GM19239 (cell line): ENCODE measurements around the gene LAIR1.
"Not testable (repeated sequence)": the region's sequence is repeated elsewhere in the genome, so short reads cannot be mapped to it uniquely, and the experiment has no call there.

Experiments used
- DNase-seq: peaks from one replicate; pipeline ENCODE4 v3.0.0; 2011; ENCODE audit warnings: low spot score; ENCODE audit not compliant: insufficient read length
- FAIRE-seq: peaks from 2 replicates; lab custom pipeline; 2011; peaks lifted over from hg19 to GRCh38; lab: Jason Lieb, UNC

Gene LAIR1

GRCh38 chr19:54322295-54322694, 42.4 kb downstream of the LAIR1 start:
- not testable (repeated sequence) for FAIRE-seq, DNase-seq

GRCh38 chr19:54319892-54320670, 44.6 kb downstream of the LAIR1 start:
- no peak for DNase-seq
- no peak for FAIRE-seq

- FAIRE-seq (no peak), DNase-seq (no peak)
Observed at GRCh38 chr19:54319049-54319448, 45.7 kb downstream of the LAIR1 start.

GRCh38 chr19:54317965-54318240, 46.8 kb downstream of the LAIR1 start:
- no peak for FAIRE-seq
- no peak for DNase-seq

GRCh38 chr19:54317108-54317964, 47.4 kb downstream of the LAIR1 start:
- no peak for DNase-seq
- no peak for FAIRE-seq

GRCh38 chr19:54316746-54317107, 48.0 kb downstream of the LAIR1 start:
- DNase-seq (no peak), FAIRE-seq (no peak)

GRCh38 chr19:54315956-54316355, 48.8 kb downstream of the LAIR1 start:
- no peak for FAIRE-seq
- no peak for DNase-seq

- DNase-seq (no peak), FAIRE-seq (no peak)
Observed at GRCh38 chr19:54312436-54313377, 52.0 kb downstream of the LAIR1 start, which contains the start of gene LILRA5. TSS of gene LILRA5 (minus strand) at chr19:54313166. CDS start at chr19:54313019, 147 bp downstream.

- FAIRE-seq (no peak), DNase-seq (no peak)
Observed at GRCh38 chr19:54312011-54312410, 52.7 kb downstream of the LAIR1 start.

- DNase-seq: no peak
- no peak for FAIRE-seq
Observed at GRCh38 chr19:54311486-54311885, 53.2 kb downstream of the LAIR1 start.

GRCh38 chr19:54310543-54310942, 54.2 kb downstream of the LAIR1 start:
- FAIRE-seq (no peak), DNase-seq (no peak)

- FAIRE-seq: no peak
Observed at GRCh38 chr19:54309811-54310210, 54.9 kb downstream of the LAIR1 start.

GRCh38 chr19:54307389-54308020, 57.2 kb downstream of the LAIR1 start:
- no peak for FAIRE-seq
- no peak for DNase-seq

More at GRCh38 chr19:54309811-54310210, 54.9 kb downstream of the LAIR1 start:
- DNase-seq: no peak

GRCh38 chr19:54305141-54305540, 59.6 kb downstream of the LAIR1 start:
- FAIRE-seq (no peak), DNase-seq (no peak)

- DNase-seq (no peak), FAIRE-seq (no peak)
Observed at GRCh38 chr19:54302257-54302656, 62.5 kb downstream of the LAIR1 start.
